Measurements from ENCODE around the gene LDLRAD3. TPM values are rescaled to one million over a fixed set of nuclear protein-coding genes. Genes with fewer than 3 reads are reported as not detected.

Gene LDLRAD3
- total and polyA plus RNA-seq, 11 donors = 1.1 to 7.7 (median 2.6) TPM

DNA sequence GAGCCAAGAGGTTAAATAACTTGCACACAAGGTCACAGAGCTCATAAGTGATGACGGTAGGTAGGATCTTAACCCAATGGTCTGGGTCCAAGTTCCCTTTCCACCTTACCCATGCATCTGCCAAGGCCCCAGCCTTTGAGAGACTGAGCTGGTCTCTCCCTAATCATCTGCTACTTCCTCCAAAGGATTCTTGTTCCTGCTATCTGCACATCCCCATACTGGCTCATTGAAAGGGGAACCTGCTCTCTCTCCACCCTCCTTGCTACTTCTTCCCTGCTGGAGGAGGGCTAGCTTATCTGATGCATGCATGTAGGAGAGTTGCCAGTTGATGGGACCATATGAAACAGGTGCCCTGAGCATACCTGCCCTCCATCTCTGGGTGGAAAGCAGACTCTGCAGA is 297.6 kb downstream of the LDLRAD3 start:
- 69 to 76% (median 73%) methylated on average over 1 of the region's 1 CpG for WGBS, 4 donors
- no peak overlapping the region for H3K27ac ChIP-seq
- no peak for DNase-seq
- H3K27me3 ChIP-seq = no peaks in the 10 kb centered on the region
- no peak for ATAC-seq
- no peaks in the 10 kb centered on the region for H3K4me1 ChIP-seq
- TF ChIP-seq, protein P1, sequence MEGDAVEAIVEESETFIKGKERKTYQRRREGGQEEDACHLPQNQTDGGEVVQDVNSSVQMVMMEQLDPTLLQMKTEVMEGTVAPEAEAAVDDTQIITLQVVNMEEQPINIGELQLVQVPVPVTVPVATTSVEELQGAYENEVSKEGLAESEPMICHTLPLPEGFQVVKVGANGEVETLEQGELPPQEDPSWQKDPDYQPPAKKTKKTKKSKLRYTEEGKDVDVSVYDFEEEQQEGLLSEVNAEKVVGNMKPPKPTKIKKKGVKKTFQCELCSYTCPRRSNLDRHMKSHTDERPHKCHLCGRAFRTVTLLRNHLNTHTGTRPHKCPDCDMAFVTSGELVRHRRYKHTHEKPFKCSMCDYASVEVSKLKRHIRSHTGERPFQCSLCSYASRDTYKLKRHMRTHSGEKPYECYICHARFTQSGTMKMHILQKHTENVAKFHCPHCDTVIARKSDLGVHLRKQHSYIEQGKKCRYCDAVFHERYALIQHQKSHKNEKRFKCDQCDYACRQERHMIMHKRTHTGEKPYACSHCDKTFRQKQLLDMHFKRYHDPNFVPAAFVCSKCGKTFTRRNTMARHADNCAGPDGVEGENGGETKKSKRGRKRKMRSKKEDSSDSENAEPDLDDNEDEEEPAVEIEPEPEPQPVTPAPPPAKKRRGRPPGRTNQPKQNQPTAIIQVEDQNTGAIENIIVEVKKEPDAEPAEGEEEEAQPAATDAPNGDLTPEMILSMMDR (IDR thresholded peaks at IDR 0.05) = no peak
- no peak for TF ChIP-seq POLR2A (IDR thresholded peaks at IDR 0.05)
- H3K9me3 ChIP-seq = no peaks in the 10 kb centered on the region
- no peak overlapping the region for H3K4me3 ChIP-seq
- intact Hi-C loops (cut with DNase I) = no loop called here
- H3K36me3 ChIP-seq = no peaks in the 10 kb centered on the region

DNA sequence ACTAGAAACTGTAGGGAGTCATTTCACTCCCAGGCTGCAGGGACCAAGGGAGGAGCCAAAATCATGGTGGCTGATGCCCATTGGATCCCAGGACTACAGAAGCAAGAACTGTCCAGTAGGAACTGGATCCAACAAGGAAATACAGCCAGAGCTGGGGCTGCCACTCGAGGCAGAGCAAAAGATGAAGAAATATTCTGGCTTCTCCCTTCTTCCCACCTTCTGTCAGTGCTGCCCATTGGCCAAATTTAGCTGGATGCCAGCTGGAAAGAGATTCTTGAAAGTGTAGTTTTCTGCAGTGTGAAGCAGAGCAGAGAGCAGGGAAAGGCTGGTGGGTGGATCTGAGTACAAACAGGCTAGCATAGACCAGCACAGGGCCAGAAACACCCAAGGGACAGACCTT is 299.8 kb downstream of the LDLRAD3 start:
- H3K27me3 ChIP-seq = no peaks in the 10 kb centered on the region
- ATAC-seq (no peak), DNase-seq (no peak)
- peaks cover 0 to 4% (median 0%) of the 10 kb centered on the region in 12 donors for H3K4me1 ChIP-seq
- no peak for TF ChIP-seq POLR2A (IDR thresholded peaks at IDR 0.05)
- TF ChIP-seq, protein P1 (IDR thresholded peaks at IDR 0.05) = no peak
- intact Hi-C loops (cut with DNase I) = no loop called here
- 53 to 69% (median 67%) methylated on average over 1 of the region's 1 CpG for WGBS, 4 donors
- H3K36me3 ChIP-seq = no peaks in the 10 kb centered on the region
- H3K9me3 ChIP-seq = no peaks in the 10 kb centered on the region
- H3K27ac ChIP-seq = no peak overlapping the region
- H3K4me3 ChIP-seq = no peak overlapping the region

DNA sequence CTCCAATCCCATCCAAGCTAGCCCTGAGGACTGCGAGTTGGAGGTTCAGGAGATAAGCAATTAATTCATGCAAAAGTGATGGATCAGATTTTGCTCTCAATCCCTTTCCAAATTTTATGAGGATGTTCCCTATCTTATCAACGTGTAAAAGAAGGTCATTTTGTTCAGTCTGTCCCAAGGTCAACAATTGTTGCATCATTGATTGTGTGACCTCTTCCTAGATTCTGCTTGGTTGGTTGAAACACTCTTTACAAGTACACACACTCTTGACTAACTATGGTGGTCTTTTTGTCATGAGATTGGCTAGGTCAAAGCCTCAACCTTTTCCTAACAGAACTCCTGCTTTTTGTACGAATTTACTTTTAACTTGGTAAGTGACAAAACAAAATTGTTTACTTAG is 303.6 kb downstream of the LDLRAD3 start:
- ATAC-seq (no peak), DNase-seq (no peak)
- intact Hi-C loops (cut with DNase I) = no loop called here
- Histone ChIP-seq H3K27me3 (no peaks in the 10 kb centered on the region), H3K27ac (no peak overlapping the region), H3K4me3 (no peak overlapping the region), H3K9me3 (peaks cover 0 to 10% (median 0%) of the 10 kb centered on the region in 12 donors), H3K4me1 (peaks cover 0 to 8% (median 0%) of the 10 kb centered on the region in 12 donors), H3K36me3 (no peaks in the 10 kb centered on the region)
- WGBS, 4 donors = 47 to 61% (median 59%) methylated on average over 3 of the region's 3 CpGs
- TF ChIP-seq, protein P1 (IDR thresholded peaks at IDR 0.05) = no peak
- no peak for TF ChIP-seq POLR2A (IDR thresholded peaks at IDR 0.05)

DNA sequence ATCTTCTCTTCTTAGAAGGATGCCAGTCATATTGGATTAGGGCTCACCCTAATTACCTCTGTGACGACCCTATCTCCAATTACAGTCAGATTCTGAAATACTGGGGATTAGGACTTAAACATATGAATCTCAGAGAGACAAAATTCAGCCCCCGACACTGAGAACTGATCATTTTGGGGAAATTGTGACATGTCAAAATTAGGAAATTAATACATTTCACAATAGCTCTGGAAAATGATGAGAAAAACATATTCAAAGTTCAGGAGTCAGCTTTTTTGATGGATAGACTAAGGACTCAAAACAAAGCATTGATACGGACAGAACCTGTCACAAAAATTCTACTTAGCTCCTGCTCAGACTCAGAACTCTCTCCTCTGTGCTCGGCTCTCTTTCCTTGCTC is 304.6 kb downstream of the LDLRAD3 start:
- peak overlapping the region in 1 of 12 donors; percentile 51 for H3K27ac ChIP-seq
- intact Hi-C loops (cut with DNase I) = no loop called here
- ATAC-seq = no peak

More for the DNA sequence above, 304.6 kb downstream of the LDLRAD3 start:
- Histone ChIP-seq H3K4me1 (peaks cover 0 to 8% (median 0%) of the 10 kb centered on the region in 12 donors), H3K27me3 (no peaks in the 10 kb centered on the region), H3K4me3 (no peak overlapping the region), H3K36me3 (no peaks in the 10 kb centered on the region), H3K9me3 (peaks cover 0 to 10% (median 0%) of the 10 kb centered on the region in 12 donors)
- DNase-seq = no peak
- WGBS, 4 donors = 65 to 78% (median 74%) methylated on average over 4 of the region's 4 CpGs
- no peak for TF ChIP-seq POLR2A (IDR thresholded peaks at IDR 0.05)
- TF ChIP-seq, protein P1 (IDR thresholded peaks at IDR 0.05) = no peak
